OCI-M1 (cell line): Measurements from ENCODE around the gene TAF4.
"Not testable (repeated sequence)": the region's sequence is repeated elsewhere in the genome, so short reads cannot be mapped to it uniquely, and the experiment has no call there.

Source experiments
- DNase-seq: peaks from one replicate; lab custom pipeline; 2025; lab: John Stamatoyannopoulos, UW

The TAF4 gene

DNA sequence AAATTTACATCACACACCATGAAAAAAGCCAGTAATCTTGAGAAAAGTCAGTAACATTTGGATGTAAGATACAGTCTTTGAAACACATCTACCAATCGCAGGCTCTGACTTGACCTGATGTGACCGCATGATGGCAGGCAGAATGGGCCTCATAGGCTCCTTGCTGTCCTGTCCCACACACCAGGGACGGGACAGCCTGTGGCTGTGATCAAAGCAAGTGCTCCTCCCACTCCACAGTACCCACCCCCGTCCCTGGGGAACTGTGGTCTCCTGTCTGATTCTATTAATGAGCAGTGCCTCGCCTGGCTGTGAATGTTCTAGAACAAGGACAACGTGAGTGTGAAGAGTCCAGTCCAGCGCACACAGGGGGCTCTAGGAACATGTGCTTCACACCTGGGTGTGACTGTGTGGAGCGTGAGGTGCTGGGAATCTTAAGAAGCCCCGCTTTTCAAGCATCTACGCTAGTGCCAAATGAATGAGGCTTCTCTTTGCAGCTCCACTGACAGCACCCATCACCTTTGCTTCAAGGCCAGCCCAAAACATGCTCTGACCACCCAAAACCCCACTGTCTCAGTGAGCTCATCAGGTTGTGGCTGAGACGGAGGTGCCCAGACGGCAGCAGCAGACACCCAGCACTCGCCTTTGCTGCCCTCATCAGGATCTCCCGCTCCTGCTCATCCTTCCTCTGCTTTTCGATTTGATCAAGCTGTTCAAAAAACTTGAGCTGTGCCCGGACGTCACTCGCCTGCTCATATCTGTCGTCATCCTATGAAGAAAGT, 67.1 kb downstream of the TAF4 start:
- no peak for DNase-seq

DNA sequence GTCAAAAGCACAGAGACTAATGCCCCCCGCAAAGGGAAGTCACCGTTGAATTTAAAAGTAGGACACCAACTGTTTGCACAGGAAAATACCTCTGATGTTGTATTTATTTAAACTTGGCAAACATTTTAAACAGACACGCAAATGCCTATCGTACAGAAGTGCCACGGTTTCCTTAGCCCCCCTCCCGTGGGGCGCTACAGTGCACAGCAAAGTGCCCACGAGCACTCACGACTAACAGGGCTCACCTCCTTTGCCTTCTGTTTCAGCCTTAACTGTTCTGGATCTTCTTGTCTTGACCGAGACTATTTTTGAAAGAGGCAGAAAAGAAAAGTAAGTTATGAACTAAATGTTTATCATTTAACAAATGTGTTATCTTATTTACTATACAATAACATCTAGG, 67.8 kb downstream of the TAF4 start:
- no peak for DNase-seq

DNA sequence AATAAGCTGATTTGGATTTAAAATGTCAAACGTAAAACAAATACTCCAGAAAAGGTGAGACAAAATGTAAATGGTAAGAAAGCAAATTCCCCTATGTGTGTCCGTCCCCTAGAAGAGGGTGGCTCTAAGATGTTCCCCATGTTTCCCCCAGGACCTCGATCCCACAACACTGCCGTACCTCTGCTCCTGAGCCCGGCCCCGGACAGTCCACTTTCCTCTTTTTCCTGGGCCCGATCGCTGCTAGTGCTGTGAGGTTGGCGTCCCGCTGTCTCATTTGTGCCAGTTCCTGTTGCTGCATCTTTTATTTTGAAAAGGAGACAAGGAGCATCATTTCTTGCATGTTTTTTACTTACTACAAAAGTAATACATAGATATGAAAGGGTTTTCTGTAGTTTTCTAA, 68.3 kb downstream of the TAF4 start:
- DNase-seq = no peak

DNA sequence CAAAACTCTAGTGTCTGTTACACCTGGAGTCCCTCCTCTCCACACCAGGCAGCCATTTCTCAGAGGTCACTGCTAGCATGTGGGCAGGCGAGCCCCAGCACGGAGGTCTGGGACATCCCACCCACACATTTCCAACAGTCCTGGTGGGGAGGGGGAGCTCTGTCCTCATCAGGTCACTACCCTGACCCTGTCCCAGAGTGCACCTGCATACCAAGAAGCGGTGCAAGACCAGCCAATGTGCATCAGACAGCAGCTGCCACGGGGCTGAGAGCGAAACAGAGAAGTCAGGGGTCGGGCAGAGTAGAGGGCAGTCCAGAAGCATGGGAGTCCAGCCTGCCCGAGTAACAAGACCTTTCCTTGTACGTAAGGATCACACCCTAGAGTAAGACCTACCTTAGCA, 71.1 kb downstream of the TAF4 start:
- DNase-seq = no peak

DNA sequence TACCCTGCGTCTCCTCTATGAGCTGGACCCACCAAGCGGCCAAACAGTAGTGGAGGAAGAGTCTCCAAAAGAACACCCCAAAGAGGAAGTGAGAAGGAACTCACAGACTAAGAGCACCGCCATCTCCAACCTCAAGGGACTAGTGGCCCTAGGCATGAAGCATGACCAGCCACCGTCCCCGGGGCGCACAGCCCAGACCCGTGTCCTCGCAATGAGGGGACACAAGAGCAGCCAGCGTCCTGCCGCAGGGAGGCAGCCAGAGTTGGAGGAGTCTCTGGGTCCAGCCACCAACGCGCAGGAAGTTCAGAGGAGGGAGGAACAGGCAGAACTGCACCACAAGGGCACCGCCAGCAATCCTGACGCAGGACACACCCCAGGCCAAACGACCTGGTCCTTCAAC, 72.6 kb downstream of the TAF4 start:
- DNase-seq = no peak

DNA sequence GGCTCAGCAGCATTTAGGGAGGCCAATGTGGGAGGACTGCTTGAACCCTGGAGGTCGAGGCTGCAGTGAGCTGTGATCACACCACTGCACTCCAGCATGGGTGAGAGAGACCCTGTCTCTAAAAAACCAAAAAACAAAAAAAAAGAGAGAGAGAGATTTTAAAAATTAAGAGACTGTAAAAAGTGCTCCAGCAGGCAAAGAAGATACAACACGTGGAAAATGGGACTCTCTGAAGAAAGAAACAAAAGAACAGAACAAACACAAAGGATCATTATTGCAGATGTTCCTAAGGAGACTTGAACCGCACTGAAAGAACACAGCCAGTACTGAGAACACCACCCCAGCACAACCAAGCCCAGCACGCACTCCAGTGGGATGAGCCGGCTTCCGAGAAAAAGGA, 74.2 kb downstream of the TAF4 start:
- DNase-seq = no peak

DNA sequence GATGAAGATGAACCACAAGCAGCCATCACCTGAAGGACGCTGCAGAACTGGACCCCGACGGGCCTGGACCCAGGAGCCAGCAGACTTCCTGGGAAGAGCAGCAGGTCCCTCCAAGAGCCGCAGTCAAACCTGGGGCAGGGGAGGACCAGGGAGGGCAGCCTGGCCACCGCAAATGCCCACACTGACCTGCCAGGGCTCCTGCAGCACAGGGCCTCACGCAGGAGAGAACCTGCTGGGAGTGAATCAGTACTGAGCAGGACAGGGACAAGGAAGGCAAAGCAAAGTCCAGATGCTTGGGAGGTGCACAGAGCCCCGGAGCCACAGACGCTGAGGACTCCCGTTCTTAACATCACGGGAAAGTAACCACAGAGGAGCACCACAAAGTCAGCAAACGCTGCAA, 75.2 kb downstream of the TAF4 start:
- DNase-seq = no peak

DNA sequence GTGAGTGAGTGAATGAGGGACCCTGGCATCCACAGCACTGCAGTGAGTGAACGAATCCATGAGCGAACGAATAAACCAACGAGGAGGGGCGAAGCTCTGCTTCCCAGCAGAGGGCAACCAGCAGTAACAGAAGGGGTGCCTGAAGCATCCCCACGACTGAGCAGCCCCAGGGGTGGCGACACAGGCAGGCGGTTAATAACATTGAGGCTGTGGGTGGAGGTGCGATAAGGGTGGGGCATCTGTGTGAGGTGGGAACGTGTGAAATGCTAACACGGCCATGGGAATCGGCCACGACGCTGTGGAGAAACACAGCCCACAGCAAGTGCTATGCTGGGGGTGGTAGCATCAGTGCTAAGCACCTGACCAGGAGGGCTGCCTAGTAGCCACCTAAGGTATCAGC, 75.9 kb downstream of the TAF4 start:
- DNase-seq = no peak

DNA sequence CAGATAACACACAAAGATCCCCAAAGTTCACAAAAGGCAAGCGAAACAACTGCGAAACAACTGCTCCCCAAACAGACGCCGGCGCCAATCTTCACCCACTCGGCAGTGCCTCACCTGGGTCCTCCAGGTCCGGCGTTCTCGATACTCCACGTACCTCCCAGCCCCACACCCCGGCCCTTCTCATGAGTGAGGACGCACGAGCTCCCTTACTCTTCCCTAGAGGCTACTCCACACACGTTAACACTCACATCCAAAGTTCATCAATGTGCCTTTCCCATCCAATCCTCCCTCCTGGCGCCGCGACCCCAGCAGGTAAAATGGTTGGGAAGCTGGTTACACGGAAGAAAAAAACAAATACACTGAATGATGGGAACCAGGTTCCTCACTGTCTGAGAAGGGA, 77.0 kb downstream of the TAF4 start:
- DNase-seq = no peak

DNA sequence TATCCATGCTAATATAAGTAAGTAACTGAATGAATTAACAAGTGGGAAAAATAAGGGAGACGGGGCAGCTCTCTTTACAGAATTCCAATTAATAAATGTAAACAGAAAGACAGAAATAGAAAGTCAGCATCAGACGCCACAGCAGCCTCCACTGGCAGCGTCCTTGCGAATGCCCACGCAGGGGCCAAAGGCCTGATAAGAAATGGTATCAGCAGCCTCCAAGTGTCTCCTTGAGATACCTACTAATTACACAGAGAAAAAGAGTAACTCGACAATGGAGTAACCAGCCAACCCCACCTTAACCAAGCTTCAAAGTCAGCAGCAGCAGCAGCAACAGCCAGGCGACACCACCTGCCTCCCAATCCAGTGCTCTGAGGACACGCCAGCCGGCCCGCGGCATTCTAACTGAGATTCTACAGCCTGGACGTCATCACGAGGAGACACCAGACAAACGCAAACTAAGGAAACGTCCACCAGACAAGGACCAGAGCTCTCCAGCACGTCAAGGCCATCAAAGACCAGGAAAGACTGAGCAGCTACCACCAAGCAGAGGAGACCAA, 78.8 kb downstream of the TAF4 start:
- DNase-seq = no peak

DNA sequence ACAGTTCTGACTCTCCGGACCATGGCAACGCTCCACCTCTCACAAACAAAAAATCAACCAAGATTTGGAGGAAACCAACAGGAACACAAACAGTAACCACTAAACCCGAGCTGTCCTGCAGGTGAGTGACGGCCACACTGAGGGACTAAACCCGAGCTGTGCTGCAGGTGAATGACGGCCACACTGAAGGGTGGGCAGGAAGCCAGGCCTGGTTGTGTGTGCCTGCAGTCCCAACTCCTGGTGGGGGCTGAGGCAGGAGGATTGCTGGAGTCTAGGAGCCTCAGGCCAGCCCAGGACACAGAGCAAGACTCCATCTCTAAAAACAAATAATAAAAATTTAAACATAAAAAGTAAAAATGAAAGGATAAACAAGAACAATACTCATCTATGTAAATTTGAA, 80.6 kb downstream of the TAF4 start:
- DNase-seq = no peak

DNA sequence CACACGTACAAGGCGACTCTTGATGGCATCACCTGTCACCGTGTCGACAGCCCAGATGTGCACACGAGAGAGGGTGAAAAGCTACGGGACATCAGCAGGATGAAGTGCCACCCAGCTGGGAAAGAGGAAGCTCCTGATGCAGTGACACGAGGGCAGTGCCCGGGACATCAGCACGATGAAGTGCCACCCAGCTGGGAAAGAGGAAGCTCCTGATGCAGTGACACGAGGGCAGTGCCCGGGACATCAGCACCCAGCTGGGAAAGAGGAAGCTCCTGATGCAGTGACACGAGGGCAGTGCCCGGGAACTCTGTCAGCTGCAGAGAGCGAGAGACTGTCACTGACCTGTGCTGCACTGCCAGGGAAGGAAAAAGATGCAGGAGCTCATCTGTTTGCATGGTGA, 81.2 kb downstream of the TAF4 start:
- not testable (repeated sequence) for DNase-seq

DNA sequence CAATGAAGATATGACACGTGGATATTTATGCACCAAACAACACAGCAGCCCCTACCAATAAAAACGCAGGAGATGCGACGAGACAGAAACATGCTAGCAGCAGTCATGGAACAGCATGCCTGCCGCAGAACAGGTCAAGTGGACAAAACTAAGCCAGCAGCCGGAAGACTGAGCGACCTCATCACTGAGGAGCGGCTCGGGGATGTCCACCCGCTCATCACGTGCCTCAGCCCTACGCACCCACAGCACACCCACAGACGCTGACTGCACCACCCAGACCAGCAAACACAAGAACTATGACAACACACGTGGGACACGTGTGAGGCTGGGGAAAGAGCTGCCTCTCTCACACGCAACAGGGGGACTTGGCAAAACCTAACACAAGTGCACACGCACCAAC, 81.7 kb downstream of the TAF4 start:
- no peak for DNase-seq

DNA sequence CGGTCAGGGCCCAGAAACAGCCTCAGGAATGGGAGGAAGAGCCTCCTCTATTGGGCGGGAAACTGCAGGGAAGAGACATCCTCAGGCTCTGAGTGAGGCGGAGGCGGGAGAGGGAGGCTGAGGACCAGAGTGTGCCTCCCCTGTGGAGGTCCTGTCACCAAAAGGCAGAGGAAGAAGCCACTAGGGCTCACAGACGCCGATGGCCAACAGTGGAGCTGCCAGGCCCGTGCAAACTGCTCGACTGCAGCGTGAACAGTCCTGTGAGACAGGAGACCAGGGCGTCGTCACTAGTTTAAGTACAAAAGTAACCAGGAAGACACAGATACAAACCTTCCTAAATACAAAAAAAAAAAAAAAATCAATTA, 82.7 kb downstream of the TAF4 start:
- no peak for DNase-seq

DNA sequence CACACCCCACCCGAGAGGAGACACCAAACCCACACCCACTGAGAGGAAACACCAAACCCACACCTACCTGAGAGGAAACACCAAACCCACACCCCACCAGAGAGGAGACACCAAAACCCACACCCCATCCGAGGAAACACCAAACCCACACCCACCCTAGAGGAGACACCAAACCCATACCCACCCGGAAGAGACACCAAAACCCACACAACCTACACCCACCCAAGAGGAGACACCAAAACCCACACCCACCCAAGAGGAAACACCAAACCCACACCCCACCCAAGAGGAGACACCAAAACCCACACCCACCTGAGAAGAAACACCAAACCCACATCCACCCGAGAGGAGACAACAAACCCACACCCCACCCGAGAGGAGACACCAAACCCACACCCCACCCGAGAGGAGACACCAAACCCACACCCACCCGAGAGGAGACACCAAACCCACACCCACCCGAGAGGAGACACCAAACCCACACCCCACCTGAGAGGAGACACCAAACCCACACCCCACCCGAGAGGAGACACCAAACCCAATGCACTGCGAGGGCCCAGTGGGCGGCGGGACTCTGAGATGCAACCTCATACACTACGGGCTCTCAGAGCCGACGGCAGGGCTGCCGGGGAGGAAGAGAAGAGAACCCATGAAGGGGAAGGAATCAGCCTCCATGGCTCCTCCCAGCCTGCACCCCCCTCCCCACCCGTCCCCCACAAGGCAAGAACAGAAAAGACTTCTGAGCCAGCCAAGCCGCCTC, 83.3 kb downstream of the TAF4 start:
- no peak for DNase-seq

DNA sequence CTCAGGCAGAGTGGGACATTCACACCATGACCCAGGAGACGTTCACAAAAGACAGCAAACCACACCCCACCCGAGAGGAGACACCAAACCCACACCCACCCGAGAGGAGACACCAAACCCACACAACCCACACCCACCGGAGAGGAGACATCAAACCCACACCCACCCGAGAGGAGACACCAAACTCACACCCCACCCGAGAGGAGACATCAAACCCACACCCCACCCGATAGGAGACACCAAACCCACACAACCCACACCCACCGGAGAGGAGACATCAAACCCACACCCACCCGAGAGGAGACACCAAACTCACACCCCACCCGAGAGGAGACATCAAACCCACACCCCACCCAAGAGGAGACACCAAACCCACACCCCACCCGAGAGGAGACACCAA, 84.0 kb downstream of the TAF4 start:
- DNase-seq = not testable (repeated sequence)

DNA sequence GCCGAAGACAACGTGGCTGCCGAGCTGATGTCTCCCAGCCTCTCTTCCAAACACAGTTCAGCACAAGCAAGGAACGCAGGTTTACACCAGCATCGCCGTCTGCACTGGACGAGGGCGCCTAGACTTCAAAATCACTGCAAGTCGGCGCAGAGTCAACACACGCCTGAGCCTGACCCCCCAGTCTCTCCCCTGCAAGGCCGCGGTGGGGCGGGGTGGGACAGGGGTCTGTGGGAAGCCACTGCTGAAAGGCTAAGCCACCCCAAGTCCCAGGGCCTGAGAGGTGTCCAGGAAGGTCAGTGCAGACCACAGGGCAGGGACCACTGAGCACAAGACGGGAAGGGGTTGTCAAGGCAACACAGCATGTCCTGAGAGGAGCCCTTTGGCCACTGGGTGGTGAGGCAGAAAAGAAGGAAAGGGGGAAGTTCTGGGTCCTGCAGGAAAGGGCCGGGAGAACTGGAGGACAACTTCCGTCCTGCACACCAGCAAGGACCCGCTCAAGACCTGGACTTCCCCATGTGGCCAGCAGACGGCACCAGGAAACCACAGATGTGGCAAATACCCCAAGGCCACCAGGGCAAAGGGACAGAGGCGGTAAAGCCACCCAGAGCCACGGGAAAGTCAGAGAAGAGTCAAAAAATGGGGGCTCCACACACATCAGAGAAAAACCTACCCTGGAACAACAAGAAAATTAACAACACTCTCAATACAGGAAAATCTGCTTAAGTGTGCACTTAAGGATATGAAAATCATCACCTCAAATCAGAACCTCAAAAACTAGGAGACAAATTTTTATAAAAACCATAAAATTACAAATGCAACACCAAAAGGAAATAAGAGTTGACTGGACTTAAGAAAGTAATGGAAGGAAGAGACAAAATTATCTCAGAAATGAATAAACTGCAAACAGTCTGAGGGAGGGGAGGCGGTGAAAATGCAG, 84.8 kb downstream of the TAF4 start:
- DNase-seq = peak; percentile 11

DNA sequence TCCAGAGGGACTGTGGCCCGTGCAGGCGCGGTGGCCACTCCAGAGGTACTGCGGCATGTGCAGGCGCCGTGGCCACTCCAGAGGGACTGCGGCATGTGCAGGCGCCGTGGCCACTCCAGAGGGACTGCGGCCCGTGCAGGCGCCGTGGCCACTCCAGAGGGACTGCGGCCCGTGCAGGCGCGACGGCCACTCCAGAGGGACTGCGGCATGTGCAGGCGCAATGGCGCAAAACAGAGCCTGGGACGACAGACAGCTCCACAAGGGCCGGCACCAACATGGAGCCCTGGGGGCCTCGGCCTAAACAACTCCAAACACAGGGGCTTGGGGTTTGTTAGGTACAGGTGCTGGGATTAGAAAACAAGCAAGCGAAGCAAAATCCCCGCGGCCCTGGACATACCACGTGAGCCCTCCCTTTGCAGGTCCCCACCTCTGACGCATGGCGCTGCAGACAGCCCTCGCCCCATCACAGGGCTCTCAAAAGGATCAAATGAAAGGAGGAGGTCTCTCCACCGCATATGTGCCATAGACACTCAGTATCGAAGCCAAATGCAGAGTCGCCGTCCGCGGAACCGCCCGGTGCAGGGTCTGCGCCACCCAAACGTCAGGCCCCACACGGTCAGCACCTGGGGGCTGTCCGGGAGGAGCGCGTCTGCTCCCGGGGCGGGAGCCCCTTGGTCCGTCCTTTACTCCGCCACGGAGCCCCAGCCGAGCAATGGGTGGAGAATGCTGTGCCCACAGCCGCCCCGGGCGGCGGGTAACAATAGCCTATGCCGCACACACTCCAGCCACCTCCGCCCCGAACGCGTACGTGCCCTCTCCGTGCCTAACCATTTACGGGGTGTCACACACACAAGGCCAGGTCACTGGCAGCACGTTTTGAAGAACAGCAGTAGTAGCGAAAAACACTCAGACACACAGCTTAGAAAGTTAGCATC, 85.7 kb downstream of the TAF4 start:
- DNase-seq = no peak

DNA sequence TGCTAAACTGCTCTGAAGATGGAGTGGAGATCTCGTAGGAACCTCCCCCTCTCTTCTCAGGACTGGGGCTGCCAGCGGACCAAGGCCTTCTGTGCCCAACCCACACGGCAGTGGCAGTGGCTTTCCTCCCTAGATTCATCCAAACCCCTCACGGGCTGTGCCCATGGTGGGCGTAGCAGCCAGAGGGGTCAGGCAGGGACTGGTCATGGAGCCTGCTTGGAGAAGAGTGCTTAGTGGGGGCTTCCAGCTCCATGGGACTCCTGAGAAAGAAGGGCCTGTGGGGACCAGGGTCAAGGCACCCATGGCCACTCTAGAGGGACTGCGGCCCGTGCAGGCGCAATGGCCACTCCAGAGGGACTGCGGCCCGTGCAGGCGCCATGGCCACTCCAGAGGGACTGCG, 86.6 kb downstream of the TAF4 start:
- no peak for DNase-seq

DNA sequence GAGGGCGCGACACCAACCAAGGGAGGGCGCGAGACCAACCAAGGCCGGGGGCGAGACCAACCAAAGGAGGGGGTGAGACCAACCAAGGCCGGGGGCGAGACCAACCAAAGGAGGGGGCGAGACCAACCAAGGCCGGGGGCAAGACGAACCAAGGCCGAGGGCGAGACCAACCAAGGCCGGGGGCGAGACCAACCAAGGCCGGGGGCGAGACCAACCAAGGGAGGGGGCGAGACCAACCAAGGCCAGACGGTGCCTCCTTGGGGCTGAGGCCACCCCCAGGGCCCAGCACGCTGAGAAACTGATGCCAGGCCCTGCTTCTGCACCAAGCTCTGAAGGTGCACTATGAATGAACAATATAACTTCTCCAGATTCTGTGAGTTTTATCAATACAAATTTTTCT, 87.2 kb downstream of the TAF4 start:
- DNase-seq = no peak

DNA sequence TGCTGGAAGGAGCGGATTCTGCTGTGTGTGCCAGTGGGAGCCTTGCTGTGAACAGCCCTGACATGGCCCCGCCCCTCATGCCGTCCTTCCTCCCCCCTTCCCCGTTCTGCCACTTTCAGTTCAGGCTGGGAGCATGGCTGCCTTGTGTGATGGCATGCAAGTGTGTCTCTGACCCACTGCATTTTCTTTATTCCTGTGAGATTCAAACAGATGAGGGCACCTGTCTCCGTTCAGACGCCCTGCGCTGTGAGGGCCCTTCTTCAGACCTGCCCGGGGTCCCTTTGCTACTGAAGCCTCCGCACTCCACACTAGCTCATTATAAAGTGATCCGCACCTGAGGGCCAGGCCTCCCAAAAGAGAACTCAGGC, 88.3 kb downstream of the TAF4 start:
- no peak for DNase-seq
